Psoas muscle (tissue), 8 donors: ENCODE data around the gene KSR1. TPM values are rescaled to one million over a fixed set of nuclear protein-coding genes. Genes with fewer than 3 reads are reported as not detected.
"Not testable (repeated sequence)": the region's sequence is repeated elsewhere in the genome, so short reads cannot be mapped to it uniquely, and the experiment has no call there.

Source experiments
- ATAC-seq, 4 donors: fragments of 200-7000 bp; cut with Tn5 transposase; one replicate each; pipeline ENCODE4 v1.9.1; 2020; ENCODE audit warnings: moderate library complexity in 3 of 4, mild to moderate bottlenecking in 2 of 4
- DNase-seq, 2 donors: peaks; one replicate each; pipeline ENCODE4 v3.0.0-alpha.2; 2020
- H3K27ac ChIP-seq: fragments of 200-600 bp; one replicate; pipeline ENCODE4 v1.8.0; 2022
- H3K27me3 ChIP-seq, 3 donors: fragments of 200-600 bp in 1 of 3; one replicate each; pipeline versions ENCODE4 v1.6.1 to v1.8.0; 2013 to 2022; ENCODE audit warnings: low read length in 2 of 3, mild to moderate bottlenecking in 2 of 3, moderate library complexity in 1 of 3; ENCODE audit not compliant: insufficient read depth in 3 of 3
- H3K36me3 ChIP-seq, 2 donors: fragments of 200-600 bp in 1 of 2; one replicate each; pipeline versions ENCODE4 v1.6.1 to v1.8.0; 2013 to 2022; ENCODE audit warnings: low read depth in 1 of 2, mild to moderate bottlenecking in 1 of 2, moderate library complexity in 1 of 2; ENCODE audit not compliant: insufficient read depth in 1 of 2
- H3K4me1 ChIP-seq: fragments of 200-600 bp; one replicate; pipeline ENCODE4 v1.8.0; 2022
- H3K4me3 ChIP-seq: fragments of 200-600 bp; one replicate; pipeline ENCODE4 v1.8.0; 2022; ENCODE audit warnings: mild to moderate bottlenecking
- H3K9me3 ChIP-seq: fragments of 200-600 bp; one replicate; pipeline ENCODE4 v1.8.0; 2022
- WGBS, 3 donors: extraction: QIAGEN DNeasy Blood & Tissue Kit; methylation state at CpG; one replicate each; pipeline versions ENCODE4 v1.1.6 to v1.1.7; 2013; 5-methylcytosine and 5-hydroxymethylcytosine counted together
- intact Hi-C, 2 donors: fragments of 100-400 bp; cut with DNase I; formaldehyde crosslinking; loops; one replicate each; pipeline versions ENCODE4 v1.11.0 to v1.14.2; 2022
- polyA plus RNA-seq, 3 donors: library from polyadenylated mRNA; stranded (reverse); fragments of 200-250 nt; gene quantifications; one replicate each; pipeline ENCODE4 v1.2.3, GENCODE V29; 2013
- total RNA-seq, 4 donors: library from RNA; stranded (reverse); fragmentation: NEBNext Ultra II Directional in 2 of 4; extraction: Animal tissue kit (Norgen Biotek cat#: 25700) in 2 of 4; gene quantifications; one replicate each; pipeline versions ENCODE4 v1.2.1 to v1.2.4, GENCODE V29; 2021 to 2023
- TF ChIP-seq, protein P1 (sequence below): fragments of 200-600 bp; IDR thresholded peaks from one replicate; pipeline ENCODE4 v1.8.0; 2022; ENCODE audit warnings: antibody characterized with exemption
- donor health status: healthy with polysubstance abuse.
- donor health status: DM: no; HTN: no; CAD: no; lungs with moderate emphysema.
- donor health status: Bipolar disorder and iron deficiency.
- donor health status: healthy.
- donor health status: DM: yes; HTN: yes; CAD: no.
- donor health status: DM: no; HTN: no; CAD: no.
- donor health status: DM: no; HTN: no; CAD: no.
- donor health status: DM: yes; HTN: yes; CAD: no.

KSR1 gene
- total and polyA plus RNA-seq, 7 donors, result 7.8 to 93.0 (median 46.5) TPM

DNA sequence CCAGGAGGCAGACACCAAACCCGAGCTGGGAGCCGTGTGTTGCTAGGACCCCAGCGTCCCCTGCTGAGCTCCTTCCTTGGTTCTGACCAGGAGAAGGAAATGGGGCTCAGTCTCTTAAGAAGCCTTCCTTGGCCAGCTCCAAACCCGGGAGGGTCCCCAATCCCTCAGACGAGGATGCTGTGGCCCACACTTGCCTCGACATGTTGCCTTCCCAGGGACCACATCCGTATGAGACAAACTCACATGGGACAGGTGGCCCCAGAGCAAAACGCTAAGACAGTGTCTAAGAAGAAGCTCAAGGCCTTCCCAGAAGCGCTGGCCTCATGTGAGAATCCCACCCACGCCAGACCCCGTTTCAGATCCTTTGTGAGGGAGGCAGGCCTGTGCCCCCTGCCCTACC lies 194.6 kb downstream of the KSR1 start:
- TF ChIP-seq, protein P1, sequence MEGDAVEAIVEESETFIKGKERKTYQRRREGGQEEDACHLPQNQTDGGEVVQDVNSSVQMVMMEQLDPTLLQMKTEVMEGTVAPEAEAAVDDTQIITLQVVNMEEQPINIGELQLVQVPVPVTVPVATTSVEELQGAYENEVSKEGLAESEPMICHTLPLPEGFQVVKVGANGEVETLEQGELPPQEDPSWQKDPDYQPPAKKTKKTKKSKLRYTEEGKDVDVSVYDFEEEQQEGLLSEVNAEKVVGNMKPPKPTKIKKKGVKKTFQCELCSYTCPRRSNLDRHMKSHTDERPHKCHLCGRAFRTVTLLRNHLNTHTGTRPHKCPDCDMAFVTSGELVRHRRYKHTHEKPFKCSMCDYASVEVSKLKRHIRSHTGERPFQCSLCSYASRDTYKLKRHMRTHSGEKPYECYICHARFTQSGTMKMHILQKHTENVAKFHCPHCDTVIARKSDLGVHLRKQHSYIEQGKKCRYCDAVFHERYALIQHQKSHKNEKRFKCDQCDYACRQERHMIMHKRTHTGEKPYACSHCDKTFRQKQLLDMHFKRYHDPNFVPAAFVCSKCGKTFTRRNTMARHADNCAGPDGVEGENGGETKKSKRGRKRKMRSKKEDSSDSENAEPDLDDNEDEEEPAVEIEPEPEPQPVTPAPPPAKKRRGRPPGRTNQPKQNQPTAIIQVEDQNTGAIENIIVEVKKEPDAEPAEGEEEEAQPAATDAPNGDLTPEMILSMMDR, result no peak
- Histone ChIP-seq H3K4me3 (no peak overlapping the region), H3K27ac (no peak overlapping the region), H3K4me1 (no peaks in the 10 kb centered on the region), H3K9me3 (no peaks in the 10 kb centered on the region), H3K36me3 (no peaks in the 10 kb centered on the region), H3K27me3 (no peaks in the 10 kb centered on the region)
- DNase-seq (no peak), ATAC-seq (no peak)
- whole genome bisulfite sequencing, 3 donors, result 88 to 91% (median 89%) methylated on average over 11 of the region's 11 CpGs
- intact Hi-C loops, result loop anchor here (1.0 to 10.0 kb wide), 6 partner anchors 48 to 416 kb away; no protein-coding TSS in a partner anchor

GRCh38 chr17:27651411-27652345 lies 195.4 kb downstream of the KSR1 start:
- H3K27me3 ChIP-seq, result no peaks in the 10 kb centered on the region
- peak; percentile 69 to 79 for DNase-seq
- H3K36me3 ChIP-seq, result no peaks in the 10 kb centered on the region
- no peaks in the 10 kb centered on the region for H3K4me1 ChIP-seq
- no peak overlapping the region for H3K27ac ChIP-seq
- H3K9me3 ChIP-seq, result no peaks in the 10 kb centered on the region
- intact Hi-C loops, result loop anchor here (1.0 to 10.0 kb wide), 6 partner anchors 48 to 417 kb away; no protein-coding TSS in a partner anchor
- H3K4me3 ChIP-seq, result no peak overlapping the region
- 46% methylated on average over 16 of the region's 16 CpGs for WGBS, 3 donors
- TF ChIP-seq, protein P1, result peak; percentile 92
- peak; percentile 57 to 79 (median 72) for ATAC-seq

DNA sequence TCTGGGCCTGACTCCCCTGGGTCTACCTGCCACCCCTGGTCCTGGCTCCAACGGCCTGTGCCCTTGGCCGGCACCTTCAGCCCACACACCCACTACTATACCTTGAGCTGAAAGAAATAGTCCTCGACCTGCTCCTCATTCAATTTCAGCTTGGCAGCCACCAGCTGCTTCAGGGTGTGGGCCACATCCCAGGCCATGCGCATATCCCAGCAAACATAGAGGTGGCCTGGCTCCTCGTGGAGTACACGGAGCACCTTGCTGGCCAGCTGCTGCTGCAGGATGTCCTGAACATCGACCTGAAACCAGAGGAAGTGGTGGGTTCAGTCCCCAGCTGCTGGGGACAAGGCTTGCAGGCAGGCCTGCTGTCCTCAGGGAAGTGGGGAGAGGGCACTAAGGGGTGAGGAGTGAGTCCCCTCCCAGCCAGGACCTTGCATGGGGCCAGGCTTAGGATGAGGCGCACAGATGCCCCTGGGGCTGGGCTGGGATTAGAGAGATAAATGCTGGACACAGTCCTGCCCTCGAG lies 197.3 kb downstream of the KSR1 start:
- H3K36me3 ChIP-seq, H3K9me3 ChIP-seq, DNase-seq, H3K4me1 ChIP-seq, H3K4me3 ChIP-seq, ATAC-seq, H3K27ac ChIP-seq, H3K27me3 ChIP-seq: not testable (repeated sequence)
- 71 to 85% (median 80%) methylated on average over 8 to 9 of the region's 9 CpGs for WGBS, 3 donors
- intact Hi-C loops, result loop anchor here (5.0 to 10.0 kb wide), 3 partner anchors 231 to 419 kb away; no protein-coding TSS in a partner anchor

DNA sequence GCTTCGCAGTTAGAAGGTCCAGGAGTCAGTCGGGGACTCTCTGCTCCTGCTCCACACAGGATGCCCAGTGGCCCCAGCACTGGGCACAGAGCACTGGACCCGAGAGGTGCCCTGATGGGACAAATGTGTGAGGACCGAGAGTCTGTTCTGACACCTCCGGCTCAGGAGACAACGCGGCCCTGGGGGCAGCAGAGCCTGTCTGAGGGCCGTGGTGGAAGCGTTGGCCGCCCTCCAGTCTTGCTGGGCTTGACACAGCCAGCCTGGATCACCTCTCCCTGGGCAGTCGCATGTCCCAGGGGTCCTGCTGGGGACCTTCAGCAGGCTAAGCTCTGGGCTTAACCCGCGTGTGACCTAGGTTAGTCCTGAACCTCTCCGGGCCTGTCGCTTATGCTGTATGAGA lies 197.9 kb downstream of the KSR1 start:
- intact Hi-C loops, result loop anchor here (2.0 to 10.0 kb wide), 4 partner anchors 103 to 419 kb away; no protein-coding TSS in a partner anchor
- WGBS, 3 donors, result 88 to 92% (median 91%) methylated on average over 15 of the region's 15 CpGs

More for the DNA sequence above, 197.9 kb downstream of the KSR1 start:
- Histone ChIP-seq H3K4me3 (no peak overlapping the region), H3K9me3 (no peaks in the 10 kb centered on the region), H3K27ac (no peak overlapping the region), H3K36me3 (no peaks in the 10 kb centered on the region), H3K4me1 (no peaks in the 10 kb centered on the region), H3K27me3 (no peaks in the 10 kb centered on the region)
- no peak for DNase-seq
- TF ChIP-seq, protein P1, result no peak
- no peak for ATAC-seq
